ENCODE results near the gene CD33.
"Not testable (repeated sequence)": the region's sequence is repeated elsewhere in the genome, so short reads cannot be mapped to it uniquely, and the experiment has no call there.

CD33 gene

DNA sequence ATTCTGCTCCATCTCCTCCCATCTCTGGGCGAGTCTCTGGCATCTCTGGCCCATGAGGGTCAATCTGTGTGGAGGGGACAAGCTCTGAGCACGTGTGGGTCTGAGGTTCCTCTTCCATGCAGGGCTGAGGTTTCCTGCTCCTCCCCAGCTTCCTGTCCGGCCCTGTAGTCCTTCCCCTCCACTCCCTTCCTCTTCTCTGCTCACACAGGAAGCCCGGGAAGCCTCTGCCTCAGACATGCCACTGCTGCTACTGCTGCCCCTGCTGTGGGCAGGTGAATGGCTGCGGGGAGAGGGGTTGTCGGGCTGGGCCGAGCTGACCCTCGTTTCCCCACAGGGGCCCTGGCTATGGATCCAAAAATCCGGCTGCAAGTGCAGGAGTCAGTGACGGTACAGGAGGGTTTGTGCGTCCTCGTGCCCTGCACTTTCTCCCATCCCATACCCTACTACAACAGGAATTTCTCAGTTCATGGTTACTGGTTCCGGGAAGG, 14.0 kb upstream of the CD33 start:
- DNase-seq: not testable (repeated sequence)

DNA sequence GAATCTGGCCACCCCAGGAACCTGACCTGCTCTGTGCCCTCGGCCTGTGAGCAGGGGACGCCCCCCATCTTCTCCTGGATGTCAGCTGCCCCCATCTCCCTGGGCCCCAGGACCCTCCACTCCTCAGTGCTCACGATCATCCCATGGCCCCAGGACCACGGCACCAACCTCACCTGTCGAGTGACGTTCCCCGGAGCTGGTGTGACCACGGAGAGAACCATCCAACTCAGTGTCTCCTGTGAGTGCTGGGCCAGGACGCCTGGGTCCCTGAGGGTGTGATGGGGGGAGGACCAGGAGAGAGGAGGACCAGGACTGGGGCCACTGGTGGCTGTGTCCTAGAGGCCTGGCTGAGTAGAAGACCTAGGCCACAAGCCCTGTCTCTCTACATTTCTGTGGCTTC, 13.0 kb upstream of the CD33 start:
- no peak for DNase-seq

DNA sequence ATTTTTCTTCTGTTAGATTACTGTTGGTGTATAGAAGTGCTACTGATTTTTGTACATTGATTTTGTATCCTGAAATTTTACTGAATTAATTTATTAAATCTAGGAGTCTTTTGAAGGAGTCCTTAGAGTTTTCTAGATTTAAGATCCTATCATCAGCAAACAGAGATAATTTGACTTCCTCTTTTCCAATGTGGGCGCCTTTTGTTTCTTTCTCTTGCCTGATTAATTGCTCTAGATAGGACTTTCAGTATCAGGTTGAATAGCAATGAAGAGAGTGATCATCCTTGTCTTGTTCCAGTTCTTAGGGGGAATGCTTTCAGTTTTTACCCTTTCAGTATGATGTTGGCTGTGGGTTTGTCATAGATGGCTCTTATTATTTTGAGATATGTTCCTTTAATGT, 5.6 kb upstream of the CD33 start:
- DNase-seq: no peak

DNA sequence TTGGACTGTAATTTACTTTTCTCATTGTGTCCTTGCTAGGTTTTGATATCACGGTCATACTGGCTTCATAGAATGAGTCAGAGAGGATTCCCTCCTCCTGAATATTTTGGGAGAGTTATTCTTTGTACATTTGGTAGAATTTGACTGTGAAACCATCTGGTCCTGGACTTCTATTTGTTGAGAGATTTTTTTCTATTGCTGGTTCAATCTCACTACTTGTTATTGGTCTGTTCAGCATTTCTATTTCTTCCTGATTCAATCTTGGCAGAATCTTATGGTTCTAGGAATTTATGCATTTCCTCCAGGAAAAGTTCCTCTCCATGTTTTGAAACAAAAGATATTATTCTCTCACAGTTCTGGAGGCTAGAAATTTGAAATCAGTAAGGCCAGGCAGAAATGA, 4.9 kb upstream of the CD33 start:
- DNase-seq: no peak

DNA sequence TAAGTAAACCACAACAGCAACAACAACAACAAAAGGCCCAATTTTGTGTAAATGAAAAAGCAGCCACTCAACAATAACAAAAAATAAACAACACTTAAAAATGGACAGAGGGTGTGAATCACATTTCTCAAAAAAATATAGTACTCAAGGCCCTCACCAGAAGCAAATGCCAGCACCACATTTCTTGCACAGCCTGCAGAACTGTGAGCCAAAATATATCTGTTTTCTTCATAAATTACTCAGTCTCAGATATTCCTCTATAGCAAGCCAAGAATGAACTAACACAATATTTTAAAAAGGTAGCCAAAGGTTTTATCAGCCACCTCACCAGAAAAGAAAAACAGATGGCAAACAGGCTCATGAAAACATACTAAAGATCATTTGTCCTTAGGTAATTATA, 3.9 kb upstream of the CD33 start:
- DNase-seq: no peak

DNA sequence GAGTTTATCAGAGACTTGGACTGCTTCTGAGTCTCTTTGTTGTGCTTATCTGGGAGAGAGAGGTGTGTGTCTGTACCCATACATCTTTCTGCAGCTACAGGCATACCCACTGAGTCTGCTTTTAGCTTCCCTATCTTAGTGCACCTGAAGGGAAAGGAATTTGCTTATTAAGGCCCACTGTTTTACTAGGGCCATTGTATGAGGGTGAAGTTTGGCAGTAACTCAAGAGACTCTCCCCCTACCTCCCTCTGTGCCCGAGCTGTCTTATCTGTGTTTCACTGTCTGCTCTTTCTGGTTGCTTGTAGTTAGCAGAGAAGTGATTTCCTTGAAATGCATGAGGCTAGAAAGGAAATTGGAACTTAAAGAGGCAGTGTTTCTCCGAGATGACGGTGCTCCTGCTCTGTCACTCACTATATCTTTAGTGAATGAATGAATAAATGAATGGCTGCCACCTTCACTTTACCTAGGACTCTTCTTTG, 678 bp upstream of the CD33 start:
- no peak for DNase-seq

DNA sequence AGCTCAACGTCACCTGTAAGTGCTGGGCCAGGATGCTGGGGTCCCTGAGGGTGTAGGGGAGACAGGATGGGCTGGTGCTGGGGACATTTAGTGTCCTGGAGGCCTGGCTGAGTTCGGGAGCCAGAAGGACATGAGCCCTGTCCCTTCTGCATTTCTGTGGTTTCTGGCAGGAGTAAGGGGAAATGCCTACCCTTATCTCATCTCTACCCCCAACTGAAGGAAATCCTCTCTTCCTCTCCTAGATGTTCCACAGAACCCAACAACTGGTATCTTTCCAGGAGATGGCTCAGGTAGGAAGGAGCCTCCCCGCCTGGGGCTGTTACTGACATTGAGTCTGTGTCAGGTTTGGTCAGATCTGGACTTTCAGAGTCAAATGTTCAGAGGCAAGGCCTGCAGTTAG, 1.2 kb downstream of the CD33 start:
- DNase-seq: no peak

DNA sequence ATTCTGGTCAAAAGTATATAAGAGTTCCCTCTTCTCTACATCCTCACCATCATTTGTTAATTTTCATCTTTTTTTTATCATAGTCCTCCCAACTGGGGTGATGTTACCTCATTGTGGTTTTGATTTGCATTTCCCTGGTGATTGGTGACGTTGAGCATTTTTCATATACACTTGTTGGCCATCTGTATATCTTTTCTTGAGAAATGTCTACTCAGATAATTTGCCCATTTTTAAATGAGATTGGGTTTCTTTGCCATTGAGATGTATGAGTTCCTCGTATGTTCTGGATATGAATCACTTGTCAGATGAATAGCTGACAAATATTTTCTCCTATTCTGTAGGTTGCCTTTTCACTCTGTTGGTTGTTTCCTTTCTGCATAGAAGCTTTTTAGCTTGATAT, 2.4 kb downstream of the CD33 start:
- DNase-seq: no peak

DNA sequence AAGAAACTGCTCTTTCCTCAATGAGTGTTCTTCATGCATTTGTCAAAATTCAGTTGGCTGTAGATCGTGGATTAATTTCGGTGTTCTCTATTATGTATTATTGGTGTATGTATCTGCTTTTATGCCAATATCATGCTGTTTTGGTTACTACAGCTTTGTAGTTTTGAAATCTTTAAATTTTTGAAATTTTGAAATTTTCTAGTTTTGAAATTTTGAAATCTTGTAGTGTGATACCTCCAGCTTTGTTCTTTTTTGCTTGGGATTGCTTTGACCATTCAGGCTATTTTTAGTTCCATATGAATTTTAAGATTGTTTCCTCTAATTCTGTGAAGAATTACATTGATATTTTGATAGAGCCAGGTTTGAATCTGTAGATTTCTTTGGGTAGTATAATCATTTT, 3.1 kb downstream of the CD33 start:
- DNase-seq: no peak

DNA sequence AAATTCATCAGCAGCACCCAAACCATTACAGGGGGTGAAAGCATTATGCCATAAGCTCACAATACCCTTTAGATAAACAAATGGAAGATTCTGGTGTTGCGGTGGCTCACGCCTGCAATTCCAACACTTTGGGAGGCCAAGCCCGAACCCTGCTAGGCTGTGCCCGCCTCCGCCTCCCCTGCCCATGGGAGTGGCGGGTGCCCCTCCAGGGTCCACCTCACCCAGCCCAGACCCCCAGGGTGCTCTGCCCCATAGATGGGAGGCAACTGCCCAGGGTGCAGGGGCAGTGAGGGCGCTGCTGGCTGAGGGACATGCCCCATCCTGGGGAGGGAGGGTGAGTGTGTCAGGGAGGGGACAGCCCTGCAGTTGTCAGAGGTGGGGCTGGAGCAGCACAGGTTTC, 16.0 kb downstream of the CD33 start:
- DNase-seq: no peak

DNA sequence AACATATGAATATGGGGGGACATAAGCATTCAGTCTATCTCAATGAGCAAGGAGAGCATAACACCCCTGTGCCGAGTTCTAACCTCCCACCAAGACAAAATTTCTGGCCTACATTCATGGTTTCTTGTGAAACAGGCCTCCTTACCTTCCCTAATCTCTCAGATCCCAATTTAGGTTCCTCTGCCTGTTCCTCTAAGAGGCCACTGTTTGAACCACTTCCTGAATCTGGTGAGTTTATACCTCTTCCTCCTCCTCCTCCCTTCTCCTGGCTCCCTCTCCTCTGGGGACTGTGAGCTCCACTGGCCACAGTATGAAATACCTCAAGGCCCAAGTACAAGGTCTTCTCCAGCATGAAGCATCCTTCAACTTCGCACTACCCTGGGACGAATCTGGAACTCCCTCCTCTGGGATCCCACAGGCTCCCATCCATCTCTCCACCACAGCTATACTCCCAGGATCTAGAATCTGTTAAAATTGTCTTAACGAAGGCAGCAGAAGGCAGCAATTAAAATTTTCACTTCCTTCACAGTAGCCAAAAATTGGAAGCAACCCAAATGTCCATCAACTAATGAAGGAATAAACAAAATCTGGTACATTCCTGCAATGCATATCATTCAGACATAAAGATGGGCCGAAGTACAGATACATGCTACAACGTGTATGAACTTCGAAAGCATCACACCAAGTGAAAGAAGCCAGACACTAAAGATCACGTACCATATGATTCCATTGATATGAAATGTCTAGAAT, 18.2 kb downstream of the CD33 start:
- no peak for DNase-seq

DNA sequence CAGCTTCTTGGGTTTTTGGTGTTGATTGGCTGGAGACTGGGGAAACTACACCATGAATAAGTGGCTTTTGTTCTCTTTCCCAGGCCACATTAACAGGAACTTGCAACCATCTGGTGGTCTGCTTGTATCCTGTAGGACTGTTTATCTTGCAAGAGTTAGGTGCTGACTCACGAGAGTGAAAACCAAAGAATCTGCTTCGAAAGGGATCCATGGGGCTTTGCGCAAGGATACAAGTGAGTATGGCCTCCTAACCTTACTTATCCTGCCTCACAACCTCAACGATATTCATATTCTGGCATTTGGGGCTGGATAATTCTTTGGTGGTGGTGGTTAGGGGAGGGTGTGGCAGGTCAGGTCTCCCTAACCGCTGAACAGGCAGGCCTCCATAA, 21.3 kb downstream of the CD33 start:
- no peak for DNase-seq

DNA sequence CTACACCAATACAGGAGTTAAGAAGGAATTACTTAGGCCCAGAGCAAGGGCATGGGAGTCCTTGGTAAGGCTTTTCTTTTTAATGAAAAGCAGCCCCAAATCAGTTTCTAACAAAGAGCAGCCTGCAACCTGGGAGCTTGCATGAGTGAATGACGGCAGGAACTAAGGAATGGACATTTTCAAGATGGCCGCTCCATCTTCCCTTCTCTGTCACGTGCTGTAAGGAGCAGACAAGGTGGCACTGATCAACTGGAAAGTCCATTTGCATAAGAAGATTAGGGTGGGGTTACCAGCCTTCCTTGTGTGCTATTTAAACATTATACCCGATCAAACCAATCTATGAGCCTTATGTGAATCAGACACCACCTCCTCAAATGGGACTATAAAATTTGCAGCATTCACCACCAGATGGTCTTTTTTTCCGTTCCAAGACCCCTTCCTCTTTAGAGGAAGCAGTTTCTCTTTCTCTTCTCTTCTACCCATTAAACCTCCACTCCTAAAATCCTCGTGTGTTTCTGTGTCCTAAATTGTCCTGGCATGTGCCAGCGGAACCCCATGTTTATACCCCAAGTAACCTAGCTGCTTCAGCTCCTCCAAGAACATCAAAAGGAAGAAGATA, 23.2 kb downstream of the CD33 start:
- DNase-seq: no peak

DNA sequence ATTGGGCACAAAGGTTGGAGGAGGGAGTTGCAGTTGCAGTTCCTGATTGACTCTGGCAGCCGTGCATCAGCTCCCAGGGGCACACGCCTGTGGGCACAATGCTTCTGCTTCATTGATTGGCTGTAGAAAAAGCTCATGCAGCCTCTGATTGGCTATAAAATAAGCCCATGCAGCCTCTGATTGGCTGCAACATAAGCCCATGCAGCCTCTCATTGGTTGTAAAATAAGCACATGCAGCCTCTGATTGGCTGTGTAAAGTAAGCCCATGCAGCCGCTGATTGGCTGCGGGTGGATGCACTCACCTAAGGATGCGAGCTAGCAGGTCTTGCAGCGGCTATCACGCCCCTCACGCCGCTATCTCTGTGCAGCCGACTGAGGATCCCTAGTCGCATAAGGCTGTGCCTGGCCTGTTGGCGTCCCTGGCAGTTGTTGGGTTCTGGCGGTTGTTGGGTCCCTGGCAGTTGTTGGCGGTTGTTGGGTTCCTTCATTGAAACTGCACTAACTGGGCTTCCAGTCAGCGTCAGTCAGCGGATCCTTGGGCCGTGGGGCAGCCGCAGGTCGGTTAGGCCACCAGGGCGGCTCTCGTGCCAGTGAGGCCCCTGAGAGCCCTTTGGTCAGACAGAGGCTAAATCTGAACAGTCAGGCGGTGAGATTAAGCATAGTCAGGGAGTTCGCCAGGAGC, 26.0 kb downstream of the CD33 start, which contains the start of gene SIGLECL1:
Gene SIGLECL1 (plus strand): TSS at position 295 of the 682 bp plus-strand sequence. CDS start 12,993 bp downstream, outside the sequence.
- DNase-seq: no peak

DNA sequence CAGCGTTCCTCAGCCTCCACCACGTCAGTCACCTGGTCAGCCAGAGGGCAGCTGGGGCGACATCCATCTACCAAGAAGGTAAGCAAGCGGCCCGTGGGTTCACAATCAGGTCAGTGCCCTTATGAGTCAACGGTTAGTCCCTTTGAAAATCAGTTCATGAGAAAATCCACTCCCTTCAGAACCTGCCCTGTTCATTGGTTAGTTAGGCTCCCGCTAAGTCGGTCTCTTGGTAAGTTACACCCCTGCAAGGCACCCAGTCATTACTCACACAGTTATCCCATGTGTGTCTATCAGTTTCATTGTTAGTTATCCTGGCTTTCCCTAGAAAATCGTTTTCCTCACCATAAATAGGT, 26.6 kb downstream of the CD33 start:
- DNase-seq: no peak

DNA sequence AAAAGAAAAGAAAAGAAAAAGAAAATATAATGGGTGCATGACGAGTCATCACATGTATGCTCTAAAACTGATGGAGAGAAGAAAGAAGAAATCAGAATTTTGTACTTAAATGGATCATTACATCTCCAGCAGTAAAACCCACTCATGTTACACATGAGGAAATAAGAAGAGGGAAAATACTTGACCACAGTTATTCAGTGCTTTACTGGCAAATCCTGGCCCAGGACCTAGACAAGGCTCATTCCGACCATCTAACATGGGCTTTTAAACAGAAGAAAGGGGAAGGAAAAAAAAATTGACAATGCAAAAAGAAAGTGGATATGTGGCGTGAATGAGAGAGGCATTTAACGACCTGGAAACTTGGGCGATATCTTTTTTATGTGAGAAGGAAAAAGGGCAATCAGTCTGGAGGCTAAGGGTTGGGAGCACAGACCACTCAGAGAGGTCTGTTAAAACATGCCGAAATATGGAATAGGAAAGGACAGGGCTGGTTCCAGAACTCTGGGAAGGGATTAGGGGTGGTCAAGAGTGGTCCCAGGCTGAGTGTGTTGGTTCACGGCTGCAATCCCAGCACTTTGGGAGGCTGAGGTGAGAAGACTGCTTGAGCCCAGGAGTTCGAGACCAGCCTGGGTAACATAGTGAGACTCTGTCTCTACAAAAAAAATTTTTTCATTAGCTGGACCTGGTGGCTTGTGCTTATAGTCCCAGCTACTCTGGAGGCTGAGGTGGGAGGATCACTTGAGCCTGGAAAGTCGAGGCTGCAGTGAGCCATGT, 27.6 kb downstream of the CD33 start:
- no peak for DNase-seq

DNA sequence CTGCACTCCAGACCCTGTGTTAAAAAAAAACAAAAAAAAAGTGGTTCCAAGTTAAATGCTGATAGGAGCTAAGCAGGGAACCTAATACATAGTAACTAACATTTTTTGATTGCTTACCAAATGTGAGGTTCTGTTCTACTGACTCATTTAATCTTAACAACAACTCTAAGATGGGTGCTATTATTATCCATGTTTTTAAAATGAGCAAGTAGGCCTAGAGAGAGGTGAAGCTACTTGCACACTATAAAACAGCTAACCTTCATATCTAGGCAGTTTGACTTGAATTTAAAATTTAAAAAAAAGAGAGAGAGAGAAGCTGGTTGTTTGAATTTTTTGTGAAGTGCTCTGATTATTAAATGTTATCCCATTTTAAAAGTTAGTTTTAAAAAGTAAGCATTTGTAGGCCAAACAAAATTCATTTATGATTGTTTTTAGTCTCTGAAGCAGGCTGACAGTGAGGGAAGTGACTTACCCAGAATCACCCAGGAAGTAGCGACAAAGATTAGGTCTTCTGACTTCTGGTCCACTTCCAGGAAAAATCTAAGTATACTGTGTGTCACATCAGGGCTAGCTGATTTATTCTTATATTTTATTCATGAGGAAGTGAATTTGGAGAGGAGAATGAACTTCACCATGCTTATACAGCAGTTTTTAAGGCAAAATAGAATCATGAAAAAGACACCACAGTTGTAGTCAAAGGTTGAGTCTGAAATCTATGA, 28.4 kb downstream of the CD33 start:
- DNase-seq: no peak

DNA sequence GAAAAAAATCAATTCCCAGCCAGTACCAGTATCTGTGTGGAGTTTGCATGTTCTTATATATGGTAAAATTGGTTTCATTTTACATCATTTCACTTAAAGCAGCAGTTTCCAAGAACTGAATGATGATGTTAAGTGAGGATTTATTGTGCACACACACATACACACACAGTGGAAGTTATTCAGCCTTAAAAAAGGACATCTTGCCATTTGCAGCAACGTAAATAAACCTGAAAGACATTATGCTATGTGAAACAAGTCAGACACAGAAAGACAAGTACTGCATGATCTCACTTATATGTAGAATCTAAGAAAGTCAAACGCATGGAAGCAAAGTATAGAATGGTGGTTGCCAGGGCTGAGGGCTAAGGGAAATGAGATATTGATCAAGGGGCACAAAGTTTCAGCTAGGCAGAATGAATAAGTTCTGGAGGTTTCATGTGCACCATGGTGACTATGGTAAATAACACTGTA, 31.3 kb downstream of the CD33 start:
- DNase-seq: no peak

DNA sequence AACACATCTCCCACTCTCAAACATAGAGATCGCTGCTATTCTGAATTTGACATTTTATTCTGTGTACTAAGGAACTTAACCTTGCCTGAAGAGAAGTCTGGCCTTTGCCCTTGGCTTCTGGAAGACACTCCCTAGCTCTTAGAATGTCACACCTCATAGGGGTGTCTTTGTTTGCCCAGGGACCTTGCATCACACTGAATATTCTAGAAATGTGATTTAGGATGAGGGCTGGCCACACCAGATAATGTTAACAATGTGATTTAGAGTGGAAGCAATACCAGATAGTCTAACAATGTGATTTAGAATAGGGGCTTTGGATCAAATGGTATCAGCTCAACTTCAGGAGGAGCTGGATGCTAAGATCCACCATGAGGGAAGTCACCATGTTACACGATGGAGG, 32.6 kb downstream of the CD33 start:
- DNase-seq: no peak

DNA sequence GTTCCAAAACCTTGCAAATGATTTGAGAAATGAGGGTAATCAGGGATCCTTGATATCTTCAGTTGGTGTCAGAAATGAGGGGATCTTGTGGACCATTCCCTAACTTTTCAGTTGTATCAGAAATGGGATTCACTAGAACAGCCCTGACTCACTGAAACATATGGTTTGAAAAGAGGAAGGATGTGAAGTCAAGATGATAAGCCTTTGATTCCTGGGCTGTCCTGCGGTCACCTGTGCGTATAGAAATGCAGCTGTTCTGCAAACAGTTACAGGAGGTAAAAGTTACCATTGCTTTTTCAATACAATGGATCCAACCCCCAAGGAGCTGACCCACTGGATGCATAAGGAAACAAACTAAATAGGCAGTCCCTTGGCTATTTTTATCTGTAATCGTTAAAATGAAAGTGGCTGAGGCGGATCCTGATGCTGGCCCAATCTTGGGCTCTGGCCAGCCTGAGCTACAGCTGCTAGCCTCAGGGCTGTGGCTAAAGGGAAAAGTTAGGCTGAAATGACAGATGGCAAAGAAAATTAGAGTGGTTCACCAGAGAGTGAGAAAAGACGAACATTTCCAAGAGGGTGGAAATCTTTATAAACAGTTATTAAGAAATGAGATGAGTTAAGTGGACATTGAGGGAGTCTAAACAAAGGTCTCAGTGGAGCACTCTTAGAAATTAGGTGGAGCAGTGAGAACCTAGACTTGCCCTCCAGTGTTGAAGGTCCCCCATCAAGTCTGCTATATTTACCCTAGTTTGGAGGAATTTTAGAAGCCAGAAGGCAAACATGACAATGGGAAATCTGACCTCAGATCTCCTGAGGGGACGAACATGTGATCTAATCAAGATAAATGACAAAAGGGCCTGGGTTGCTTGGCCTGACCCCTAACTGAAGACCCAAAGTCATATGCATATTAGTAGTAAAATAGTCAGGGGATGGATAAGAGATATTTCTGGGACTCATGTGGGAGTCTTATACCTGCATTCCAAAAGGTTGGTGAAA, 33.6 kb downstream of the CD33 start:
- no peak for DNase-seq
